ENCODE results near the gene BRD9. TPM values are rescaled to one million over a fixed set of nuclear protein-coding genes. Genes with fewer than 3 reads are reported as not detected.
A peak's percentile ranks its signal among the peaks of the same experiment; 100 is the strongest.

BRD9 gene
- total RNA-seq, 2 donors from 2014 or later: 58.2 to 67.9 TPM

DNA sequence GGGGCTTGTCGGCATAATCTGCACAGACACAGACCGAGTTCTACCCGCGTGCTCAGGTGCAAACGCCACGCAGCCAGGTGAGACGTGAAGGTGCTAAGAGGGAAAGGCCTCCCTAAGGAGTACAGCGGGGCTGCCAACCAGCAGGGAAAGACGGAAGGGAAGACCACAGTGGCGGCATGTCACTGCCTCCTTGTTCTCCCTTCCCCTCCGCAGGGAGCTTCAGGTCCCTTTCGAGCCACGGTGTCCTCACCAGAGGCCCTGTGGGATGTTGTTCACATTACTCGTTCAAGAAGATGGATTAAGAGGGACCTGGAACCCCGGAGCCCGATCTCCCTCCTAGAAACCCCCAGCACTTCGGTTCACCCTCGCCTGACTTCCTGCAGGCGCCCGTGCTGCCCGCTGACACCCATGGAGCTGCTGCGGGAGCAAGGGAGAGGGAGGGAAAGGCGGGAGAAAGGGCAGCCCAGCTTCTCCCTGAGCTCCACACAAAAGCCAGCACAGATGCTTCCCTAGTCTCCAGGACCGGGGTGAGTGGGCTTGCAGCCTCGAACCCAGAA is 686 bp downstream of the BRD9 start:
- peak overlapping the region; percentile 93 for H3K4me3 ChIP-seq (ENCODE audit: low read length)
- Mint-ChIP-seq H3K9me3 (no peaks in the 10 kb centered on the region), H3K27ac (peak overlapping the region; percentile 96), H3K36me3 (ENCODE audit: low read depth) (peaks cover 63% of the 10 kb centered on the region), H3K4me1 (peaks cover 14% of the 10 kb centered on the region), H3K27me3 (ENCODE audit: insufficient read depth) (no peaks in the 10 kb centered on the region), H3K4me3 (peak overlapping the region; percentile 91)
- peaks cover 4% of the 10 kb centered on the region for H3K4me1 ChIP-seq (ENCODE audit: control insufficient read depth, insufficient read depth, low read length)
- H3K36me3 ChIP-seq (ENCODE audit: control insufficient read depth, insufficient read depth, low read length): peaks cover 66% of the 10 kb centered on the region
- no peak for TF ChIP-seq CTCF (conservative IDR thresholded peaks at IDR 0.05)
- no peaks in the 10 kb centered on the region for H3K27me3 ChIP-seq (ENCODE audit: control insufficient read depth, insufficient read depth, low read length, poor library complexity, severe bottlenecking)
- peak overlapping the region; percentile 74 for H3K9ac ChIP-seq (ENCODE audit: extremely low read depth, low read length, poor library complexity, severe bottlenecking)
- H3K9me3 ChIP-seq (ENCODE audit: control insufficient read depth, low read length): no peaks in the 10 kb centered on the region
- peak; percentile 58 for DNase-seq
- 8 to 9% methylated on average over 9 to 25 of the region's 25 CpGs for WGBS, 2 experiments (ENCODE audit: insufficient coverage in 1 of 2, insufficient read length in 1 of 2)
- H3K27ac ChIP-seq (ENCODE audit: low read depth, low read length): peak overlapping the region; percentile 84

DNA sequence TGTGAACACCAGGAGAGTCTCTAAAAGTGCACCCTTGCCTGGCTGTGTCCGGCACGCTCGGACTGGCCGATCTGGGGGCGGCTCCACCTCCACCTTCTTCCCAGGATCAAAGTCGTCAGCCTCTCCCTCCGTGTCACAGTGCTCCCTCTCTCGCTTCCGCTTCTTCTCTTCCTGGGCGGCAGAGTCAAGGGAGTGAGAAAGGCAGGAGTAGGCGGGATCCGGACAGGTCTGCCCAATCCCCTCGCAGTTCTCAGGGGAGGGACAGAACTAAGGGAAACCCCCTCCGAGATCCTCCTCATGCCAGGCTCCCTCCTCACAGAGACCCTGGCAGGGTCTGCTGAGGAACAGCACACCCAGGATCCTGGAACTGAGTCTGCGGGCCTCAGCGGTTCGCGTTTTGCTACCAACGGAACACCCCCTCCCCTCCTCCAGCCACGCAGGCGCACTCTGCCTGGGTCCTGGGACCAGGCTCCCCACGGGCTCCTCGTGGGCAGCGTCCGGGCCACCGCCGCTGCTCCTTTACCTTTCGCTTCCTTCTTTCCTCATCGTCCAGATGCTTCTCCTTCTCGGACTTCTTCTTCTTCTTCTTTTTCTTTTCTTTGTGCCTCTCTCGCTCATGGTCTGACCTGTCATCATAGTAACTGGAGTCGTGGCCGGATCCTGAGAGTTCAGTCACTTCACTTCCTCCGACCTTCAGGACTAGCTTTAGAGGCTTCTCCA is 1.3 kb downstream of the BRD9 start:
- Histone ChIP-seq H3K27me3 (ENCODE audit: control insufficient read depth, insufficient read depth, low read length, poor library complexity, severe bottlenecking) (no peaks in the 10 kb centered on the region), H3K9ac (ENCODE audit: extremely low read depth, low read length, poor library complexity, severe bottlenecking) (peak overlapping the region; percentile 74), H3K27ac (ENCODE audit: low read depth, low read length) (no peak overlapping the region), H3K9me3 (ENCODE audit: control insufficient read depth, low read length) (no peaks in the 10 kb centered on the region), H3K36me3 (ENCODE audit: control insufficient read depth, insufficient read depth, low read length) (peaks cover 66% of the 10 kb centered on the region), H3K4me1 (ENCODE audit: control insufficient read depth, insufficient read depth, low read length) (peaks cover 4% of the 10 kb centered on the region), H3K4me3 (ENCODE audit: low read length) (peak overlapping the region; percentile 93)
- H3K4me3 Mint-ChIP-seq: peak overlapping the region; percentile 91
- H3K36me3 Mint-ChIP-seq (ENCODE audit: low read depth): peaks cover 66% of the 10 kb centered on the region
- TF ChIP-seq CTCF (conservative IDR thresholded peaks at IDR 0.05): no peak
- H3K4me1 Mint-ChIP-seq: peaks cover 14% of the 10 kb centered on the region
- H3K9me3 Mint-ChIP-seq: no peaks in the 10 kb centered on the region
- WGBS, 2 experiments (ENCODE audit: insufficient coverage in 1 of 2, insufficient read length in 1 of 2): 56 to 62% methylated on average over 16 to 34 of the region's 34 CpGs
- peak overlapping the region; percentile 96 for H3K27ac Mint-ChIP-seq
- no peaks in the 10 kb centered on the region for H3K27me3 Mint-ChIP-seq (ENCODE audit: insufficient read depth)
- peak; percentile 79 for DNase-seq

GRCh38 chr5:889075-889710 is 3.4 kb downstream of the BRD9 start:
- Histone ChIP-seq H3K9ac (ENCODE audit: extremely low read depth, low read length, poor library complexity, severe bottlenecking) (no peak overlapping the region), H3K27me3 (ENCODE audit: control insufficient read depth, insufficient read depth, low read length, poor library complexity, severe bottlenecking) (no peaks in the 10 kb centered on the region), H3K27ac (ENCODE audit: low read depth, low read length) (no peak overlapping the region), H3K9me3 (ENCODE audit: control insufficient read depth, low read length) (no peaks in the 10 kb centered on the region), H3K36me3 (ENCODE audit: control insufficient read depth, insufficient read depth, low read length) (peaks cover 71% of the 10 kb centered on the region), H3K4me1 (ENCODE audit: control insufficient read depth, insufficient read depth, low read length) (peaks cover 4% of the 10 kb centered on the region), H3K4me3 (ENCODE audit: low read length) (no peak overlapping the region)
- Mint-ChIP-seq H3K9me3 (no peaks in the 10 kb centered on the region), H3K36me3 (ENCODE audit: low read depth) (peaks cover 72% of the 10 kb centered on the region), H3K4me3 (no peak overlapping the region), H3K4me1 (peaks cover 14% of the 10 kb centered on the region), H3K27me3 (ENCODE audit: insufficient read depth) (no peaks in the 10 kb centered on the region), H3K27ac (no peak overlapping the region)
- whole genome bisulfite sequencing, 2 experiments (ENCODE audit: insufficient coverage in 1 of 2, insufficient read length in 1 of 2): 95 to 98% methylated on average over 12 to 14 of the region's 15 CpGs
- TF ChIP-seq CTCF (conservative IDR thresholded peaks at IDR 0.05): no peak
- DNase-seq: no peak
